HS-27A (cell line): Measurements from ENCODE around the gene DTNB.
"Not testable (repeated sequence)": the region's sequence is repeated elsewhere in the genome, so short reads cannot be mapped to it uniquely, and the experiment has no call there.

Experiments
- DNase-seq: peaks from one replicate; pipeline ENCODE4 v3.0.0-alpha.2; 2012; ENCODE audit warnings: low read depth, missing footprints

DTNB gene

GRCh38 chr2:25623361-25623760 lies 50.0 kb downstream of the DTNB start:
- DNase-seq = no peak

- DNase-seq = no peak
These were observed 52.7 kb downstream of the DTNB start for GRCh38 chr2:25620711-25621110.

GRCh38 chr2:25620077-25620476 lies 53.3 kb downstream of the DTNB start:
- DNase-seq = no peak

- DNase-seq = no peak
These were observed 54.2 kb downstream of the DTNB start for GRCh38 chr2:25619185-25619584.

GRCh38 chr2:25618676-25619075 lies 54.7 kb downstream of the DTNB start:
- DNase-seq = peak; percentile 19

GRCh38 chr2:25617948-25618646 lies 55.3 kb downstream of the DTNB start:
- DNase-seq = peak; percentile 36

GRCh38 chr2:25615920-25616319 lies 57.5 kb downstream of the DTNB start:
- no peak for DNase-seq

GRCh38 chr2:25615386-25615785 lies 58.0 kb downstream of the DTNB start:
- DNase-seq = no peak

GRCh38 chr2:25614711-25615110 lies 58.7 kb downstream of the DTNB start:
- no peak for DNase-seq

GRCh38 chr2:25608718-25609117 lies 64.7 kb downstream of the DTNB start:
- no peak for DNase-seq

- DNase-seq = no peak
These were observed 66.5 kb downstream of the DTNB start for GRCh38 chr2:25606892-25607291.

- no peak for DNase-seq
These were observed 71.0 kb downstream of the DTNB start for GRCh38 chr2:25602333-25602723.

GRCh38 chr2:25601711-25602332 lies 71.6 kb downstream of the DTNB start:
- not testable (repeated sequence) for DNase-seq

GRCh38 chr2:25598911-25599310 lies 74.5 kb downstream of the DTNB start:
- no peak for DNase-seq

- DNase-seq = no peak
These were observed 75.0 kb downstream of the DTNB start for GRCh38 chr2:25598332-25598731.

- DNase-seq = no peak
These were observed 75.5 kb downstream of the DTNB start for GRCh38 chr2:25597881-25598280.

- DNase-seq = no peak
These were observed 76.7 kb downstream of the DTNB start for GRCh38 chr2:25596516-25597244.

GRCh38 chr2:25595393-25595792 lies 78.0 kb downstream of the DTNB start:
- no peak for DNase-seq

- no peak for DNase-seq
These were observed 78.4 kb downstream of the DTNB start for GRCh38 chr2:25594991-25595390.

- no peak for DNase-seq
These were observed 80.5 kb downstream of the DTNB start for GRCh38 chr2:25592766-25593292.

GRCh38 chr2:25590921-25591505 lies 82.4 kb downstream of the DTNB start:
- no peak for DNase-seq

GRCh38 chr2:25589676-25590205 lies 83.6 kb downstream of the DTNB start:
- no peak for DNase-seq
